Kasumi-1 (cell line): ENCODE measurements around the gene PPP1R13B.

Source experiments
- DNase-seq, 2 experiments: peaks; one replicate each; lab custom pipeline; 2025; lab: John Stamatoyannopoulos, UW

Gene PPP1R13B

DNA sequence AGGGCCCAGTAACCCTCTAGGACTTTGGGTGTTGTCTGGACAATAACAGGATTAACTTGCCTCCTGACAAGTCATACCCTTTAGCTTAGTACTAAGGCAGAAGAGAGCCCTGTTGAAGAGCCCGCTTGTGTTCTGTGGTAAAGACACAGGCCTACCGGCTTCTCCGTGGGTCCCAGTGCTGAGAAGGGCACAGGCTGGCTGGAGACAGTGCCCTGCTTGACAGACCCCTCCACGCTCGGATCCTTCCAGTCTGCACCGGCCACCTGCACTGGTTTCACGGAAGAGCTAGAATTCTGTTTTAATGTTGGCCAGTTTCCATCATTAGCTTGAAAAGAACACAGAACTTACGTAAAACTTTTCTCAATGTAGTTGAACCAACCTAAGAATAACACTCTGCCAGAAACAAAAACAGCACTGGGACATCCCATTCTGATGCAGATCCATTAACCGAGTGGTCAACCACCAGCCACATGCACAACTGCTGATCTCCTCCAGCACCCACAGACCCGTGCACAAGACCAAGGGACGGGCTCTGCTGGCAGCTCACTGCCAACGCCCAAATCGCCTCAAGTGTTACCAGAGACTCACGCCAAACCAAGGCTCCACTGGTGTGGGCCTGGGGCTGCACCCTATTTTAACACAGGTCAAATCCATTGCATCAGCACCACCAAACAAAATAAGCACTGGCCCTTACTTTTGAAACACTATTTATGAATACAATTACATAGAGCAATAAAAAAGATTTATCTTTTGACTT lies 104.7 kb downstream of the PPP1R13B start:
- no peak for DNase-seq

DNA sequence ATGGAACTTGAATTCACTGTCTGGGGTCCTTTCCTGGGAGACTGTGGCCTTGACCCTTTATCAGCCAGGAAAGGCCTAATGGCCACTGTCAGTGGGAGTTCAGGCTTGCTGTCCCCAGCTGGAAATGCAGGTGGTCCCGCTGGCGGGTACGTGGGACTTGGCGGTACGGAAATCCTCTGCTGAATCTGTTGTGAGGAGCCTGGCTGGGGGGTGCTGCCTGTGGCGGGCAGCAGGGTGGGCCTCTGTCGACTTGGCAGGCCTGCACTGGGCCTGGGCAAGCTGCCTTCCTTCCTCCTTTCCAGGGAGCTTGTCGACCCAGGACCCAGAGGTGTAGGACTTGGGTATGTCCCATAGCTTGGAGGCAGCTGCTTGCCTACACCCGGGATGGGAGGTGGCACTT lies 105.5 kb downstream of the PPP1R13B start:
- DNase-seq: no peak

DNA sequence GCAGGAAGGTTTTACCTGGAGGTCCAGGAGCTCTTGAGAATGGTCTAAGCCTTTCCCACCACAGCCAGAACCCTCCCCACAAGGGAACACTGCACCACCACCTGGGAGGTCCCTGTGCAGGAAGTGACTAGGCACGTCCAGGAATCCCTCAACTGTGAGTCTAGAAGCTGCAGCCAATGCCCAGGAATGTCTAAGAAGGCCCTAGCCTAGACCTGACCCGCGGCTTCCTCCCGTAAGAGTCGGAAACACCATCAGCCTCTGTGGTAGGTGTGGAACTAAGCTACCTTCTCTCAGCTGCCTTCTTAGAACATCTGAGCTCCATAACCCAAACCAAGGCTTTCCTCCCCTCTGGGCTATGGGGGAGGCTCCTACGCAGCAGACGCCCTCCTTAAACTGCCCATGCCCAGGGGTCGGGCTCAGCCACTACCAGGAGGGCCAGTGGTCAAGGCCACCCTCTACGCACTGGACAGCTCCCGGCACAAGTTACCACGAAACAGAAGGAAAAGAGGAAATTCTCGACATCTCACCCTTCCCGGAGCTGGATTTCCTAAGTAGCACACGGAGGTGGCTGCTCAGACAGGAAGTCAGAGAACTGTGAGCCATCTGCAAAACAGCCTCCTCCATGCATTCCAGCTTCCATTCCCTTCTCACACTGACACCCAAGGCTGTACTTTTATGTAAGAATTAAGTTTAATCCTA lies 106.2 kb downstream of the PPP1R13B start:
- peak in 1 of 2 experiments; percentile 20 for DNase-seq

DNA sequence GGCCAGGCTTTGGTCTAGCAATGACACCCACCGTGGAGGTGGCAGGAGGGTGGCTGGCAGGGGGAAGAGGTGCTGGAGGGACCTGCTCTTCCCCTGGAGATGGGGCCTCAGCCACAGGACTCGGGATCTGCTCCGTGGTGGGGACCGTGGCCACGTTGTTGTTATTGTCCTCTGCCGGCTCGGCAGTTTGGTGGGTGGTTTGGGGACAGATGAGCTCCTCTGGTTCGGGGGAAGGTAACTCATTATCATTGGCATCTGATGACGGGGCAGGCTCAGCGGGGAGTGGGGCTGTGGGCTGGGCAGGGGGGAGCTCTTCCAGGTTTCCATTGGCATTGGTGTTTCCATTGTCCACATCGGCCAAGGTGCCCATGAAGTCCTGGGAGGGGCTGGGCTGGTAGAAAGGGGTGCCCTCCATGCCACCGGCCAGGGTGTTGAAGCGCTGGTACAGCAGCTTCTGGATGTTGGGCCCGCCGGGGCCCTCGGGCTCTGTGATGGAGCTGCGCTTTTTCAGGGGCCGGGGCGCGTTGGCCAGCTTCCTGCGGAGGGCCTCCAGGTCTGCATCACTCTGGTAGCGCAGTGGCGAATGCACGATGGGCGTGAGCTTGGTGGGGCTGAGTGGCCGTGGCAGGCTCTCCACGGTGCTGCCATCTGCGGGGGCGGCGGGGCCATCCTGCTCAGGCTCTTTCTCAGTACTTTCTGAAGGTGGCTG lies 107.4 kb downstream of the PPP1R13B start:
- no peak for DNase-seq

DNA sequence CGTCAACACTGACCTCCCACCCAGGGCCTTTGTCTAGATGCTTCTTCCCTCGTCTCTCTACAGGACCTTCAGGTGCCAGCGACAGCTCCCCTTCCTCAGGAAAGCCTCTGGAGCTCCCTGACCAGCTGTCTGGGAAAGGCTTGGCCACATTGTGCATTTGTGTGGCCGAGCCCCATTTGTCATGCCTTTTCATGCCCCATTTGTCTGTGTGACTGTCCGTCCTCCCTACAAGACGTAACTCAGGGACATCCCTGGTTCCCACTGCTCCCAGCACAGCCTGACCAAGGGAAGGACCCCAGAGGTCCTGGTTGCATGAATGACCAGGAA lies 107.9 kb downstream of the PPP1R13B start:
- no peak for DNase-seq

DNA sequence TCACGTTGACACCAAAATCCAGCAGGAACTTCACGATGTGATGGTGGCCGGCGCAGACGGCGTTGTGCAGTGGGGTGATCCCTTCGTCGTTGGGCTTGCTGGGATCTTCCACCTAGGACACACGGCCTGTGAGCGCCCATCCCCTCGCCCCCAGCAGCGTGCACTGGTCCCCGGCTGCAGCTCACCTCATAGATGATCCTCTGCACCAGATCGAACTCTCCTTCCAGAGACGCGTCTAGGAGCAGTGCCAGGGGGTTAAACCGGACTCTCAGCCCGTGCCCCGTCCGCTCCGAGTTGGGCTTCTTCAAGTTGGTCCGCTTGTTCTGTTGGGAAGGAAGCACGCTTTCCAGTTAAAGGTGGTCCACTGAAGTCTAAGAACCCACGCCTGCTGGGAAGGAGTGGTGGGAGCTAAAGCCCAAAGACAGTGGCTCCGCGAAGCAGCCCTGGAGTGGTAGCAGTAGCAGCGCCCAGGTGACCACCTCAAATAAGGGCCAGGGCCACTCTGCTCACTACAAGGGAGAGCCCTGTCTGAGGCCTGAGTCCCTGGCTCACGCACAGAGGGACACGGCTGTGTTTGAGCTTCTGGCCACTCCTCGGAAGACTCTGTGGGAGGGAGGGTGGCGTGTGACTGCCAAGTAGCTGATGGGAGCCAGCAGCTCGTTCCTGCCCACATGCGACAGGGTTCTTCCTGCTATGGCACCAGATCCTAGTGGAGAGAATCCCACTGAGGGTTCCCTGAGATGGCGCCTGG lies 108.5 kb downstream of the PPP1R13B start:
- no peak for DNase-seq

DNA sequence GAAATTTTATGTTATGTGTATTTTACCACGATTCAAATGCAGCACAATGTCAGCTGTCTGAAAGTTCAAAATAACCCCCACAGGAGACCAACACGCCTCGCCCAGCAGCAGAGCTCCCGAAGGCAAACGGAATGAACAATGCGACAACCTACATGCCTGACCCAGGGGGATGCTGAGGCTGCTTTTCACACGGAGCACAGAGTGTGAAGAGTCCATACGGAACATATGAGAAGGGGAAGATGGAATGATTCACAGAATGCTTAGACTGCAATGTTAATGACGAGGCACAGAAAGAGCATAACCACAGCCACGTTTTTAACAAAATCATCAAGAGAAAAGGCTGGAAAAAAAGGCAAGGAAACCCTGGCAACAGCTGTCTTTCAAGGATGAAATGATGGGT lies 109.2 kb downstream of the PPP1R13B start:
- no peak for DNase-seq

DNA sequence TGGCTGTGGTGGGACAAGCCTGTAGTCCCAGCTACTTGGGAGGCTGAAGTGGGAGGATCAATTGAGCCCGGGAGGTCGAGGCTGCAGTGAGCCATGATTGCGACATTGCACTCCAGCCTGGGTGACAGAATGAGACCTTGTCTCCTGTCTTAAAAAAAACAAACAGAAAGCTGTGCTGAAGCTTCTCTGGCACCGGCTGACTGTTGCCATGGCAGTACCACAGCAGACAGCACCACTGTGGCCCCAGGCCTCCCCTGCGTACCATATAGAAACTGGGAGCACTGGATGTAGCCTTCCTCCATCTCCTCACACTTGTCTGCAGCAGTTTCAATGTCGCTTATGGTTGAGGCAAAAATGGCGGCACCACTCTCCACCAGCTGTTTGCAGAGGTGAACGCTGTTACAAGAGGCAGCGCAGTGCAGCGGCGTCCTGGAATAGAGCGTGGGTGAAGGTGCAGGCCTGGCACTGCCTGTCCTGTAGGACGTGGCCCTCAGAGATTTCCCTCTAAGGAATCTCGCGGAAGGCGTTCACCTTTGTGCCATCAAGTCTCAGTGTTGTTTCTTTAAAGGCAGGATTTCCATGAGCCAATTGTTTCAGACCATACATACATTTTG lies 109.8 kb downstream of the PPP1R13B start:
- DNase-seq: no peak

DNA sequence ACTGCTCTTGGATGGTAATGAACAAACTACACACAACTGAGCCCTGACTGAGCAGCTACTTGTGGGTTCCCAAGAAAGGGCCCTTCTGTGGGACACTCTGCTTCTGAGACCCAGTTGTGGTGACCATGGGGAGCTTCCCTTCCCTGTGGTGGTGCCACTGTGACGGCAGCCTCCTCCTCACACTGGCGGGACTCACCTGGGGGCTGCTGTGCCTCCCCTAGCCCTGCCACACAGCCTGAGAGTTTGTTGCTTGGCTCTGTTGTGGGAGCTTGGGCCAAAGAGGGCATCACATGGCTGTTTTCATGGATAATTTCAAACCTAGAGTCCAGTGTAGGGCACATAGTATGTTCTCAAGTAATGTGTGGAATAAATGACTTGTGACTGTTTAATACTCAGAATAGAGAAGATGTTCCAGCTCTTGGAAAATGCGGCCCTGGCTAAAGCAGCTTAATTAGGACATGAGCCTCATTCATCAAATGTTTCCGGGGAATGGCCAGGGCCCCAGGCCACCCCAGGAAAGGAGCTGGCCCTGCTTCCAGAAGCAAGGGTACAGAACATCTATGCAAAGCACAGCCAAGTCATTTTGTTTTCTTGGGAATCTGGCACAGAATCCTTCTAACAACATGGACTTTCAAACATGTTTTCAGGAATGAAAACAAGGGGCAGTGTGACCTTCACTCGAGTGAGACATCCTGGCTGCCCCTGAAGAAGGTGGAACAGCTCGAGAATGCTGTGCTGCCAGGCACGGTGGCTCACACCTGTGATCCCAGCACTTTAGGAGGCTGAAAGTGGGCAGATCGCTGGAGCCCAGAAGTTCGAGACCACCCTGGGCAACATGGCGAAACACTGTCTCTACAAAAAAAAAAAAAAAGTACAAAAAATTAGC lies 110.6 kb downstream of the PPP1R13B start:
- DNase-seq: no peak

DNA sequence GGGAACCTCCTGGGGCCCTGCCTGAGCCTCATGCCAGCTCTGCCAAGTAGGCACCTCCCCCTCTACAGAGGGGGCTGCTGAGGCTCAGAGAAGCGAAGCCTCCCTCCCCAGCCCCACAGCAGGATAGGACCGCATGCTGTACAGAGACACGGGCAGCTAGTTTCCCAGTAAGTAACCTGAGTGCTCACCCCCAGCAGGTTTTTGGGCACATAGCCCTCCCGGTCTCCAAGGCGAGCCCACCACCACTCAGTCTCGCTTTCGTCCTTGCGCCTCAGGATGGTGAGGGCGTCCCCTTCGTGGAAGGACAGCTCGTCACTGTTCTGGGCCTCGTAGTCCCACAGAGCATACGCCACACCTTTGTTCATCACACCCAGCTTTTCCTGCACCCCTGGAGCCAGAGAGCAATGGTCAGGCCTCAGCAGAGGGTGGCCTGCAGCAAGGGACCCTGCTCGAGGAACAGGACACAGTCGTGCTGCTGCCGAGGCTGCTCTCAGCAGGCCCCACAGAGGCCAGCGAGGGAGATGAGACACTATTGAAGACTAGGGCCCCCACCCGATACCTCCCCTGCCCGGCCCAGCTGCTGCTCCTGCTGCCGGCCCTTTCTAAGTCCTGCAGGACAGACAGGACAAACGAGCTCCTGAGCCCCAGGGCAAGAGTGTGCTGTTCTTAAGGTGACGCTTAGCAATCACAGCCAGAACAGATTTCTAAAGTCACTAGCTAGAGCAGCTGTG lies 111.4 kb downstream of the PPP1R13B start:
- no peak for DNase-seq

DNA sequence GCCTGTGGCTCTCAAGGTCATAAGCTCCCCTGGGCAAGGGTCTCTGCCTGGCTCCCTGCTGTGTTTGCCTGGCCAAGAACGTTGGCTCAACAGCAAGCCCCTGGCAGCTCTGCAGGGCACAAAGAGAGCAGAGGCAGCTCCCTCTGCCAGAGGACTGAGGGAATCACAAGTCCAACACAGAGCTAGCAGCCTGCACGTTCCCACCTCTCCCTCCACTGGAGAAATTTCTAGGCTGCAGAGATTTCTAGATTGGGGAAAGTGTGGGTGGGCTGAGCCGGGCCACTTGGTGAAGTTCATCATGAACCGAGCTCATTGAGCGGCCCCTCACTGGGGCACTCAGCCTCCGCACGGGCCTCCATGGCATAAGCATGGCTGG lies 111.9 kb downstream of the PPP1R13B start:
- DNase-seq: no peak

DNA sequence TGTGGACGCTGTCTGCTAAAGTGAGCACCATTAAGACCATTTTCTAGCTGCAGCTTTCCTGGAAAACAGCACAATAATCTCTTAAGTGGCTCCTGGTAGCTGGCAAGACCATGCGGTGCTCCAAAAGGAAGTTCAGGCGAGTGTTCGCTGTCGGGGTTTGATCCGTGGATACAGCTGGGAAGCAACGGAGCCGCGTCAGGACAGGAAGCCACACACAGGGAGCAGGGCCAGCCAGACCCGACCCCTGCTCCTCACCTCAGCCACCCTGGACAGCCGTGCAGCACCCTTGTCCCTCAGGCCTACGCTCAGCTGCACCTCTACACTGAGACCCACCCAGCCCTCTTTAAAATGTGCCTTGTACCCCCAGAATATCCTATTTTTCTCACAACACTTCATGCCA lies 112.4 kb downstream of the PPP1R13B start:
- DNase-seq: no peak

DNA sequence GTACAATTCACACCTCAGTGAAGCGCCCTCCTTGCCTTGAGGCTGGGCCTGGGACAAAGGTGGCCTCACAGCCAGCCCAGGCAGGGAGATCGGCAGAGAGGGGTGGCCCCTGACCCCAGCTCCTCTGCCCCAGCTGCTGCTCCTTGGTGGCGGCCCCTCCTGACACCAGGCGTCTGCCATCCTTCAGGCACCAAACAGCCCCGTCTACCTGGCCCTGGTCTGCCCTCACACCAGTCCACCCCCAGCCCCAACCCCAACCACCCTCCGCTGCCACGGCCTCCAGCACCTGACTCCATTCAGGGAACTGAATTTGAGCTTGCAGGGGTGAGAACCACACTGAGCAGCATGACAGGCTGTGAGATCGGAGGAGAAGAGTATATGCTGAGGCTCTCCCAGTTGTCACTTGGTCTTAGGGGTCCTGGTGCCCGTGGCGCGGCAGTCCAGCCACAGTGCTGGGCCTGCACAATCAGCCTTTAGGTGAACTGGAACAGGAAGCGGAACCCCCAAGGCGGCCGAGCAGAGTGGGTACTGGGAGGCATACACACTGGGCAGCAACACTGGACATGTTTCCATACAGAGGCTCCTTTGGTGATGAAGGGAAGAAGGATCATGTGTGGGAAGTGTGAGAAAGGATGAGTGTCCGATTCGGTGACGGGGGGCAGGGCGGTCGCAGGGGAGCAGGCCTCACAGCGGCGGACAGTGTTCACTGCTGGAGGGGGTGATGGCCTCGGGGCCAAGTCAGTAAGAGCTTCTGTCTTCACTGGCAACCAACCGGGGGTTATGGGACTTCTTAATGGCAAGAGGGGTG lies 113.1 kb downstream of the PPP1R13B start:
- DNase-seq: no peak

DNA sequence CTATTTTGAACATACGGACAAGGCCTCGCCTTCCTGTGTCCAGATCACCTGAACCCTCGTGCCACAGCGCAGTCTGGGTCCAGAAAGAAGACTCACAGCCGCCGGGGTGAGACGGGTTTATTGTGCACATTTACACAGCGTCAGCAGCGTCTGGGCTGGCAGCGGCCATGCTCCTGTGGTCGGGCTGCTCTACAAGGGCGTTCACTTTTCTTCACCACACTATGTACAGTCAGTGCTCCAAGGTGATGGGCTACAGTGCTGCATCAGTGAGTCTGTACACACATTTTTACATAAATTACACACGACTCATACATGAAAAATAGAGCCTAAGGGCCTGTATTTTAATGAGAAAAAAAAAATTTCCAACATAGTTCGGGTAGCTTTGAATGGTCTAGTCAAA lies 113.7 kb downstream of the PPP1R13B start:
- DNase-seq: no peak

DNA sequence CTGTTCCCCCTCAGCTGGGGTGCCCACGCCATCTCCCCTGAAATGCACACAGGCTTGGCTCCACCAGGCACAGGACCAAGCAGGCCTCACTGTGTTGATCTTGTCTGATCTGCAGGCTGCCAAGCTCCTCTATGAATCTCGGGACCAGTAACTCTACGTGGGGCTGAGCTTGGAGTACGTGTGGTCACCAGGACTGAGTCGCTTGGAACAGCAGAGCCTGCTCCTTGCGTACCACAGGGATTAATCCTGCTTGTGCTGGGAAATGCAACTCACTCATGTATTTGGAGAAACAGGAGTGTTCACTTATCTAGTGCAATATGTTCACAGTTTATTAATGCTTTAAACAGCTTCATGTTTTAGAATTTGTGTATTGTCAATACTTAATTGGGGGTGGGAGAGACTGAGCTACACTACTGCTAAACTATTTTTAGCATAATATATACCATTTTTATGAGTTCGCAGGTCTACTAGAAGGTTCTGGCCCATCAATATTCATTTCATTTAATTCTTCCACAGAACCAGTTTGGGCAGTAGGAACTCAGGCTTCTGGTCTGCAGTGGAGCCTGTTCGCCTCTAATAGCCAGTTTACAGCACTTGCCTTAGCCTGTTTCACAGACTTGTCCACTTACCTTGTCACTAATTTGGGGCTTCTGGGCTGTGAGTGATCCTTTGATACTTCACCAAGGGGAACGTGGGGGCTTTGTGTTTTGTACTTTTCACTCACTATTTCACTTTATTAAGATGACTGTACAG lies 114.3 kb downstream of the PPP1R13B start:
- DNase-seq: no peak

DNA sequence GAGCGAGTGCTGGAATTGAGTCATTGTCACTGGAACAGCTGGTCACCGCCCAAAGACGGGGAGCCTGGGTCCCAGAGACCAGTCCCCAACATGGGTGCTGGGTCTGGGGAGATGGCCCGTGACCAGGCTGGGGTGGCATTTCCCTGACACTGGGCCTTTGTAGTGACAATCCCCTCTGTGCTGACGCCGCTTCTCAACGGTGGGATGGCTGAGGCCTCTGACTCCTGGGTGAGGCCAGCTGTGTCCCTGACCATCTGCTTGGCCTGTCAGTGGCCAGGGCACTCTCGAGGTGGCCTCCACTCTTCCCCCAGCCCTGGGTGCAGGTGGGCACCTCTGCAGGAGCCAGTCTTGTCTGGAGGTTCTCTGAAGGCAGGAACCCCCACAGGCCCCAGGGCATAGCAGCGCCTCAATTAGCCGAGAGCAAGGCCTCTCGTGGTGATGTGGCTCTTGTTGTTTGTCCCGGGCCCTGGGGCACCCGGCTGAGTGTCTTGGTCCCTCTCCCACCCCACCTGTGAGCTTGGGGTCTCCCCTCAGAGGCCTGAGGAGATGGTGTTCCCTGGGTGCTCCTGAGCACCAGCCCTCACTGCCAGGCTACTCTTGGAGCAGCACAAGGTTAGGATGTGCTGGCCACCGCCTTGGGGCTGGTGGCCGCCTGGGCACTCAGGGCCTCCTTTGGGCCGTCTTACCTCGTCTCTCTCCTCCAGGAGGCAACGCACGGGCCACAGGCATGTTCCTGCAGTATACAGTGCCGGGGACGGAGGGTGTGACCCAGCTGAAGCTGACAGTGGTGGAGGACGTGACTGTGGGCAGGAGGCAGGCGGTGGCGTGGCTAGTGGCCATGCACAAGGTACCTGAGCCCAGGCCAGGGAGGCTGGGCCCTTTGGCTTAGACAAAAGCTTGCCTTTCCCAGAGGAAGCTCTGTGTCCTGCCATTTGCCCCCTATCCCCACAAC lies 115.2 kb downstream of the PPP1R13B start:
- DNase-seq: no peak

DNA sequence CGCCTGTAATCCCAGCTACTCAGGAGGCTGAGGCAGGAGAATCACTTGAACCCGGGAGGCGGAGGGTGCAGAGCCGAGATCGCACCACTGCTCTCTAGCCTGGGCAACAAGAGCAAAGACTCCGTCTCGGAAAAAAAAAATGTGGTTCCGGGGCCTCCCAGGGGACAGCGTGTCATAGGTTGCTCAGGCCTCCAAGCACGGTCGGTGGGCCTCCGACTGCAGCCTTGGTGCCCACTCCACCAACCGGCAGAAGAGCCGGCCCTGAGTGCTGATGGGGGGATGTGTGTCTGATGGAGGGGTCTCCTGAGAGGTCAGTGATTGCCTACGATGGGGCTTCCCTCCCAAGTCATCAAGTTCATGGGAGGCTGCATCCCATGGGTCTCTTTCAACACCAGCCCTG lies 115.9 kb downstream of the PPP1R13B start:
- DNase-seq: no peak
